ENCODE measurements around the gene SYT2.
"Not testable (repeated sequence)": the region's sequence is repeated elsewhere in the genome, so short reads cannot be mapped to it uniquely, and the experiment has no call there.

The SYT2 gene

DNA sequence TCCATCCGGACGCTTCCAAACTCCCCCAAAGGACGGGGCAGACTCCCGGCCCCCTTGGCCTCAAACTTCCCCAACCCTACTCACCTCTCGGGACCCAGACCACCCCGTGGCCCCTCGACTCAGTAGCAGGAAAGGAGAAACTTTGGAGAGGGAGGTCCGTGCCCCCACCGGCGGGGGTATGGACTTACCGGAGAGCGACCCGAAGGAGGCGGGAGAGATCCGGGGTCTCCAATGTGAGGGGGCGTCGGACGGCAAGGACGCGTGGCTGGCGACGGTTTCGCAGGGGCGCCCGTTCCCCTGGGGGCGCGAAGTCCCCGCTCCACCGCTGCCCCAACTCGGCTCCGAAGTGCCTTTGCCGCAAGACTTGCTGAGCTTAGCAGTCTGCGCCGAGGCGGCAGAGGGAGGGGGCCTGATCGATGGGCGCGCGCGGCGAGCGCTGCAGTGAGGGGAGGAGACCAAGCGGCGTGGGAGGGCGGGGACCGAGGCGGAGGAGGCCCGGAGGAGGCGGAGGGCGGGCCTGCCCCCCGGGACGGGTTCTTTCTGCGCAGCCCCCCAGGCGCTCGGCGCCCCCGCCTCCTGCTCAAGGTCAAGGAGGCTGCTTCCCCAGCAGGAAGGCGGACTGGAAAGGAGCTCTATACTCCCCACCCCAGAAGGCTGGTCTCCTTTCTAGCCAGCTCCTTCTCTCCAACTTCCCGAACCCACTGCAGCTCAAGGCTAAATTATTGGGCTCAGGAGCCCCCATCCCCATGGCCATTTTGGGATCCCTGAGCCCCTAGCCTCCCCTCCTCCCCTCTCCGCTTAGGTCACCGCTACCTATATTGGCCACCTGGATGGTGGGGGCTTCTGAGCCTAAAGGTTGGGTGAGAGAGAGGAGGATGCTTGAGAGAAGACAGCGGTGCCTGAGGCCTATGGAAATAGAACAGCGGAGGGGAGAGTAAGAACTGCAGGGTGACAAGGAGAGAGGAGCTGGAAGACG lies at the start of gene SYT2:
TSS of gene SYT2 (minus strand) at position 385 of the 976 bp plus-strand sequence. CDS start 104,682 bp downstream, outside the sequence.
- no peak for DNase-seq

DNA sequence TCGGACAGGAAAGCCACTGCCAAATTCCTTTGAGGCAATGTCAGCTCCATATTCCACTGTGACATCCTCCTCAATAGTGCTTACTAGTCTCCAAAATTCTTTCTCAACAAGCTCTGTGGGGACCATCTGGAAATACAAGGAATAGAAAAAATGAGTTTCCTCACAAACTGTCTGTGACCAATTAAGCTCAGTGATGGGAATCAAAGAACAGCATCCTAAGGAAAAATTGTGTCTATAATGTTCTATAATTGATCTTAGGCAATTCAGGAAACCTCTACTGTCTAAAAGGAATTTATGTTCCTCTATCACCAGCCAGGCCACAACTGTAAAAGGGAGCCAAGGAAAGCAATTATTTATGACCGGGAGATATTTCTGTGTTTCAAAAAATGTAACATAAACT lies 46.1 kb upstream of the SYT2 start:
- no peak for DNase-seq

DNA sequence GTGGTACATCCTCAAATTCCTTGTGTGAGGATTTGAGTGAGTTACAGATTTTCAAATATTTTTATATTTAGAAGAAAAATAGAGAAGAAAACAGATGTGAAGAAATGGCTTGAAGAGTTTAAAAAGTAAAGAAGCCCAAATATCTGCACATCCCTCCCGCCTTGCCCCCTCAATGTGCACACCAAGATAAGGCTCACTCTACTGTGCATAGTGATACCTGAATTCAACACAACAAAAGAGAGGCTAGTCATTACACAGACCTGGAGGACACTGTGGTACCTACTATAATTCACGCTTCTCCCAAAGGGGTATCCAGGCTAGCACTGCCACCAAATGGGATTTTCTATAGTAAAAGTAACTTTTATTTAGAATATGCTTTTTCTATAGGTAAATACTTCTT lies 44.0 kb upstream of the SYT2 start:
- DNase-seq, result no peak

DNA sequence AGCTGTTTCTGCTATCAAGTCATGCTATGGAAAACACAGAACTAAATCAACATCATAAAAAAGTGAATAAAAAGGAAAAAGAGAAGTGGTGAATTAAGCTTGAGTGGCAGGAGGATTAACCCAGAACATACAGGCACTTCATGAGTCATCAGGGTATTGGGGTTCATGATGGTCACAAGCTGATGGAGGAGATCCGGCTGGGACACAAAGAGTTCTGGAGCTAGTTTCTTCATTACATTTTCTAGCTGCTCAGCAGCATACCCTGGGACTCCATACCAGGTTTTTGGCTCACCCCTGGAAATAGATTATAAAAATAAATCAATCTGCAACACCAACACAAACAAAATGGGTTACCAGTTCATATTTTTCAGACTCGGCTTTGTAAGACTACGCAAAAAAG lies 42.5 kb upstream of the SYT2 start:
- DNase-seq, result no peak

DNA sequence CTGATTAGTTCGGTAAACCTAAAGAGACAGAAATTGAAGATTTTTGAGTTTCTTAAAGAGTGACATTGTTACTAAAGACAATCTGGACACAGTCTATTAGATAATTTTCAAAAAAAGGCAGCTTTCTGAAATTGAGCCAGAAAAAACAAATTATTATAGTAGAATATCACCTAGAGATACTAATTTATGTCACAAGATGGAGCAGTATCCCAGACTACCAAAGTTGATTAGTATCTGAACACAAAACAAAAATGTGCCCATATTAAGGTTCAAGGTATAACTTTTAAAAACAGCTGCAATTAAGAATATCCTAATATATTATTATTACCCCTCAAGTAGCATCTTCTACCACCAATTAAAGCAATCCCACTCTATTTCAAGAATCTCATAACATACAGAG lies 40.5 kb upstream of the SYT2 start:
- DNase-seq, result no peak

DNA sequence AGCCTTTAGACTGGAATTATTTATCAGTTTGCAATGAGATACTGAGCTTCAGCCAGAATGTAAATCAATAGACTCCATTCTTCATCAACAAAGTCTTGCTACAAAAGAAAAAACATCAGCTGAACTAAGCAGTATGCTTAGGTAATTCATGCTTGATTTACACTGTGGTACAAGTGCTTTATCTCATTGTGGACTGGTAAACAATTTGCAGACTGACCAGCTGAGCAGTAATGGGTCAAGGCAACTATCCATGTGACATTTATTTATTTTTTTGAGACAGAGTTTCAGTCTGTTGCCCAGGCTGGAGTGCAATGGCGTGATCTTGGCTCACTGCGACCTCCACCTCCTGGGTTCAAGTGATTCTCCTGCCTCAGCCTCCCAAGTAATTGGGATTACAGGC lies 39.8 kb upstream of the SYT2 start:
- DNase-seq, result no peak

DNA sequence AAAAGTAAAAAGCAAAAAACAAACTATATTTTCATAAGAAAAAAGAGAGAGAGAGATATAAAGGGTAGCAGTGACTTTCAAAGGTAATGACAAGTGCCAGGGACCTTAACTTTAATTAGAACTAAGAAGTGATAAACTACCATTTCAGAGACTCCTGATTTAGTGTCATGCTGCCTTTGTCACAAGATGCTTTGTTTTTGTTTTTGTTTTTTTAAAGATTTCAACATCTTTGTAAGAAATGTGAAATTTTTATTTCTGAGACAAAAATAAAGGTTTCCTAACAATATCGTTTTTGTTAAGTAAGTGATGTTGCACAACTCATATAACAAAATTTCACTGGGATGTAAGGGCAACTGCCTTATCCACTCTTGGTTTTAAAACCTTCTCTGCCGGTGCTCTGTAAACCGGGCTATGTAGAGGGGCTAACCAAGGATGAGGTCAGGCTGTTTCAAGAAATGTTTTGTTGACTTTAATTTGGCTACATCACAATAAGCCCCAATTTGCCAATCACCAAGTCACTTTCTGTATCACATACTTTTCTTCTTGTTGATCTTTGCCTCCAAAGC lies 35.2 kb upstream of the SYT2 start:
- no peak for DNase-seq

DNA sequence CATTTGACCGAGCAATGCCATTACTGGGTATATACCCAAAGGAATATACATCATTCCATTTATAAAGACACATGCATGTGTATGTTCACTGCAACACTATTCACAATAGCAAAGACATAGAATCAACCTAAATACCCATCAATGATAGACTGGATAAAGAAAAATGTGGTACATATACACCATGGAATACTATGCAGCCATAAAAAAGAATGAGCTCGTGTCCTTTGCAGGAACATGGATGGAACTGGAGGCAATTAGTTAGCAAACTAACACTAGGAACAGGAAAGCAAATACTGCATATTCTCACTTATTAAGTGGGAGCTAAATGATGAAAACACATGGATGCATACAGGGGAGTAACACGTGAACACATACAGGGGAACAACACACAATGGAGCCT lies 34.5 kb upstream of the SYT2 start:
- not testable (repeated sequence) for DNase-seq

DNA sequence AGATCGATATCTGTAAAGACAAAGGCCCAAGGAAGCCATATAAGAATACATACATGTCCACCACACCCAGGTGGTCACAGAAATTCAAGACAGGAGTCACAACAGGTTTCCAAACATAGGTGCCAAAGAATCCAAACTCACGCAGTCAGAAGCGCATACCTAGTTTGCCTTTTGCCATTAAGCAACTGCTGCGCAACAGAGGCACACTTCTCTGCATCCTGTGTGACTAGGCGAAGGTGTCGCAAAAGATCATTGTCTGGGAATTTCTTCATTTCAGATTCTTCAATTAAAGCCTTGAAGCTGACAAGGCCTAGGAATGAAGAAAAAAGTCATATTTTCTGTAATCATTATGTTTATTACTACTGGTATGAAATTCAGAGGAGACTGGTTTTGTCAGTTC lies 32.2 kb upstream of the SYT2 start:
- DNase-seq, result no peak

DNA sequence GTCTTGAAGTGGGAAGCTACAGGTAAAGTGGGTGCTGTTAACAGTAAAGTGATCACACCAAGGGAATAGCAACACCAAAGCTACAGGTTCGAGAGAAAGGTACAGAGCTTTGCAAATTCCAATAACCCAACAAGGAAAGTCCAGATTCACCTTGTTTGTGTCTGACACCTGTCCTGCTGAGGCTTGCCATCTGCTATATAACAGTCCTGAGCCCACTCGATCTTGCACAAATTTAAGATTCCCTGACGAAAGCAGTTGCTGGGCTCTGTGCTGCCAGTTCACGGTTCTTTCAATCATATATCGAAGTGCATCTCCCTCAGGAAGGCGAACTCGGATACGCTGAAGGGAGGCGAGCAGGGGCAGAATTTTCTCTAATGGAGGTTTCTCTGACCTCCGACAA lies 23.0 kb upstream of the SYT2 start:
- DNase-seq, result no peak

DNA sequence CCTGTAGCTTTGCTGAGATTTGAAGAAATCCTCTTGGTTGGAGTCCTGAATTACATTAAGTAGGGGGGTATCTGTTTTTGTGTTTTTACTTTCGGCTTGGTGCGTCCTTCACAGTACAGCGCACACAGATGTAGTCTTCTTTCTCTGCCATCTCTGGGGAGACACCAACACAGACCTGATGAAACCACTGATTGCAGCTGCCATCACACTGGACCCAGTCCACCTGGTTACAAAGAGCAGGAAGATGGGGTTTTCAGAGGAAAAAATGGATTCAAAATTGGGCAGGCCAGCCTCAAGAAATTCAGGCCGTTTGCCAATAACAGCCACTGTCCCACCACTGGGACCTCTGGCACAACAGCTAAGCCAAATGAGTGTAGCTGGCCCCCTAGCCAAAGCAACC lies 18.7 kb upstream of the SYT2 start:
- no peak for DNase-seq

DNA sequence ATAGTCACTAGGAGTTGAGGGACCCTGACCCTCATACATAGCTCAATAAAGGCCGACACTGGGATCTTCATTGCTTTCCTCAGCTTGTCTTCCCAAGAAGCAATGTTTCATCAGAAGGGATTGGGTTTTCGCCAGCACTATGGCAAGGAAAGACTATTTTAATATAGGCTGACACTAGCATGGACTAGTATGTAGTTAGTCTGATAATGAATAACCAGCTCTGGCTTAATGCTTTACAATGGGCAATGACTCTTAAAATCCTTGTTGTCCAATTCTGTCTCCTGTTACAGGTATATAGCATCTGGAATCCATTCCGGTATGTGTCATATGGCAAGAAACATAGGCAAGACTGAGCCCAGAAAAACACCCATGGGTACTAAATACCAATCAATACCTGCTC lies 15.3 kb upstream of the SYT2 start:
- DNase-seq, result no peak

DNA sequence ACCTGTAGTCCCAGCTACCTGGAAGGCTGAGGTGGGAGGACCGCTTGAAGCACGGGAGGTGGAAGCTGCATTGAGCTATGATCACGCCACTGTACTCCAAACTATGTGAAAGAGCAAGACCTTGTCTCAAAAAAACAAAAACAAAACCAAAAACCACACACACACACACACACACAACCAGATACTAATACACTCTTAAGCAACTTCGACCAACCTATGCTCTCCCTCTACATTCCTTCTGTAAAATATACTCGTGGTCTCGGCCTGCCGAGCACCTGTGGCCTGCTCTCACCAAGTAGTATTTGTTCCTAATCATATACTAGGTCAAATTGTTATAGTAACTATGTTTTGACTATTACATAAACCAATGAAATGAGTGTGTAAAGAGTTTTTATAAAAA lies 13.5 kb upstream of the SYT2 start:
- no peak for DNase-seq

DNA sequence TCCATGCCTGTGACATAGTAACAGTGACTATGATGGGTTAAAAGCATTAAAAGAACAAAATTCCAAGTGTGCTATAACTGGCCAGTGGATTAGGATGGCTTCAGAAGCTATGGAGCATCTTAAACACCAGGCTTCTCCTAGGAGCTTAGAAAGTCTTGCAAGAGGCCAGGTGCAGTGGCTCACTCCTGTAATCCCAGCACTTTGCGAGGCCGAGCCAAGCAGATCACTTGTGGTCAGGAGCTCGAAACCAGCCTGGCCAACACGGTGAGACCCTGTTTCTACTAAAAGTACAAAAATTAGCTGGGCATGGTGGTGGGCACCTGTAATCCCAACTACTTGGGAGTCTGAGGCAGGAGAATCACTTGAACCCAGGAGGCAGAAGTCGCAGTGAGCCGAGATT lies 12.8 kb upstream of the SYT2 start:
- not testable (repeated sequence) for DNase-seq

DNA sequence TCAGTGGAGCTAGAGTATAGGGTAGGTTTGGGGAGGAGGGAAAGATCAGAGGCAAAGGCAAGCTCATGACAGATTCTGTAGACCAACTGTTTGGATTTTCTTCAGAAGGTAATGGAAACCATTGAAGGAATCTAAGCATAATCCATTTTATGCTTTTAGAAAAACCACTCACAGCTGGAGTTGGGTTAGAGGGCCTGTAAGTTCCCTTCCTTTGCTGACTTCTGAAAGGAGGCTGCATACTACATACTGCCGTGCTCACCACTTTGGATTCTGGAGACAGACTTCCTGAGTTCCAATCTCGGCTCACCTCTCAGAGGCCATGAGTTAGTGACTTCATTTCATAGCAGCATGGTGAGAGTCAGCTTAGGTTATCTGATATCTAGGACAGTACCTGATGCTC lies 6.4 kb upstream of the SYT2 start:
- no peak for DNase-seq

DNA sequence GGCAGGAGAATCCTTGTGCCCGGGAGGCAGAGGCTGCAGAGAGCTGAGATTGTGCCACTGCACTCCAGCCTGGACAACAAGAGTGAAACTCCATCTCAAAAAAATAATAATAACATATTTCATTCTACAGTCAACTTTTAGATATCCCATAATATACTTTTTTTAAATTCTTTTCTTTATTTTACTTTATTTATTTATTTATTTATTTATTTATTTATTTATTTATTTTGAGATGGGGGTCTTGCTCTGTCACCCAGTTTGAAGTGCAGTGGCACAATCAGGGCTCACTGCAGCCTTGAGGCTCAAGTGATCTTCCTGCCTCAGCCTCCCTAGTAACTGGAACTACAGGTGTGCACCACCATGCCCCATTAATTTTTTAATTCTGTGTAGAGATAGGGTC lies 3.9 kb upstream of the SYT2 start:
- DNase-seq, result not testable (repeated sequence)

DNA sequence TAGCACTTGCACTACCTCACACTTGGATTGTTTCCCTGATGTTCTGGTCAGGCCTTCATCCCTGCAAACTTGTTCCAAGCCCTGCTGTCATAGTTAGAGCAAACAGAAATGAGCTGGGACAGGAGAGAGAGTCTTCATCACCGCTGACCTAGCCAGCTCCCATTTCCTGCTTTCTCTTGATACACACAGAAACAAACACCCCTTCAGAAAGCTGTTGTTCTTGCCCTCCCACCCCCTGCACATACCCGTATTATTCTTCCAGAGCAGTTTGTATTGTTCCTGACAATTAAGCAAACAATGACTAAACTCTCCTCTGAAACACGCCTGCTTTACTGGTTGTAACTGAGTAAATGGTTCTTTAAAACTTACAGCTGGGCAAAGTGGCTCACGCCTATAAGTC lies 2.9 kb upstream of the SYT2 start:
- no peak for DNase-seq

DNA sequence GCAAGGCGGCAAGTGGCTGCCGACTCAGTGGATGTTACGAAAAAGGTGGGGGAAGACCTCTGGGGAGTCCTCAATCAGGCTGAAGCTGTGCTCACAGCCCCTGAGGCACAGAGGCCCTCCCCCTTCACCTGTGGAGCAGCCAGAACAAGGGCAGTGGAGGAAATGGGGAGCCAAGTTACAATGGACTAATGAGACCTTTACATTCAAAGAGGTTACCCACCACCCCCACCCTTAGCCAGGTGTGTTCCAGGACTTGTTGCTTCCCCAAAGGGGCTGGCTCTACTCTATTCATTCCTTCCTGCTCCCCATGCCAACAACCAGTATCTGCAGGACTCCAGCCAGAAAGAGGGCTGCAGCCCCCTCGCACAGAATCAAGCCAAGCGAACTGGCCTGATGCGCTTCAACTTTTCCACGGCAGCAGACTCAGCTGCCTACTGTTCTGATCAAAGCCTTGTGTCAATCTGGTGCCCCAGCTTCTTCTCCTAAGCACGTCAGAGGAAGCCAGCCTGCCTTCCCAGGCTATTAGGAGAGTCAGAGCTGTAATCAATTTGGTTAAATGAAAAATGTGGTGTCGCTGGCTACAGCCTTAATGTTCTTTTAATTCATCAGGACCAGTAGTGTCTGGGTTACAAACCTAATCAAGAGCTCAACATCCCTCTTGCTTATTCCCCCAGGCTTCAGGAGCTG lies 1.8 kb upstream of the SYT2 start:
- no peak for DNase-seq

DNA sequence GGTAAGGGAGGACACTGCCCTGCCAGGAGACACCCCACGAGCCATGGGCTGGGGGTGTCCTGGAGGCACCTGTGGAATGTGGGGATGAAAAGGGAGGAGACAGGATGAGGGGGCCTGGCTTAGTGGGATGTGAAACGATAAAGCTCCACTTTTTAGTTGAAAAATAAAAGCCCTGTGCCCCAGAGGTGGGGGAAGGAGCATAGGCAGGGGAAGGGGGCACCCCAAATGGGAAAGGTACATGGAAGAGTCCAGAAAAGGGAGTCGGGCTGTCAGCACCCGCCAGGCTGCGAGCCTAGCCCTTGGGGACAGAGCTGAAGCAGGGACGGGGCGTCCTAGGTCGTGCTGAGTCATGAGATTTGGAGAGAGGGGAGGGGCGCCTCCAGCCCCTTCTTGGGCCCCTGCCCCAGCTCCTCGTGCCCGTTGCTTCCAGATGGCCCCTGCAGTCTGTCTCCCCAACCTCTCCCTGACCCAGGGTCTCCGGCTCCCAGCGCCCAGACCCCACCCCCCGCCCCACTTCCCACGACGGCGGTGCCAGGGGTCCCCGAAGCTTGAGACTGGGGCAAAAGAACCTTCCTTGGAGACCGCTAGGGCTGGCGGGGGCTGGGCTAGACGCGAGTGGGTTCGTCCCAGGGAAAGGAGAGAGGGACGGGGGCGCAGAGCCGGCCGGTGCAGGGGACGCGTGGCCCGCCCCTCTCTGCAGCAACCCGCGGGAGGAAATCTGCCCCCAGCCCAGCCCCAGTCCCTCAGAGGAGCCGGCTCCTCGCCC lies 795 bp downstream of the SYT2 start:
- DNase-seq, result no peak

DNA sequence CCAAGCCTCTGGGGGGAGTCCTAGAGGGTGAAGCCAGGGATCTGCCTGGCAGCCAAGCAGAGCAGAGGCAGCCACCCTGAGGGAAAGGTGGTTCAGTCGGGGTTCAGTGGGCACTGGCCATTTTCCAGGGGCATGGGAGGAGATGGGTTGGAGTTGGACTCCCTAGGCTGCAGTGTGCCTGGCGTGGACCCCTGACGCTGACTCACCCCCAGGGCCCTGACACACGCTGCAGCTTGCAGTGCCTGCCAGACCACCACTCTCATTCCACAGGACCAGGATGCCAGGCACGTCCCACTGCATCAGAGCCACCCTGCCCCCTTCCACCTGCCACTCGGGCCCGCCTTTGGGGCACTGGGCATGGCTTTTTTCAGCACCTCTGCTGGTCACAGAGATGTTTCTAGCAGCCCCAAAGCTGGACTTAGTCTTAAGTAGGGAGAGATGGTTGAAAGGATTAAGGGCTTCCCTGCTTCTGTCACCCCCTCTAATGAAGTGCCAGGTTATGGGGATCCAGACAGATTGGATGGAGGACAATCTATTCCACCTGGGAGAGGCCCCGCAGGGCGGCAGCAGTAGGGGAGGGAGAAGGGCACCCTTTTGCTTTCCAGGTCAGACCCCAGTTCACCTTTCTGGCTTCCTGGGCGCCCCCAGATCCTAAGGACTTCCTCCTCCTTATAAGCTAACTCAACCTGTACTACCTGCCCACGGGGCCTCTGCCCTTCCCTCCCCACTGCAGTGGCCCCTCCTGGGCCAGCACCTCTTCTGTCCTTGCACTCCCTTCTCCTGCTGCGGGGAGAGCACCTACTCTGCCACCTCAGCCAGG lies 1.6 kb downstream of the SYT2 start:
- DNase-seq, result no peak

DNA sequence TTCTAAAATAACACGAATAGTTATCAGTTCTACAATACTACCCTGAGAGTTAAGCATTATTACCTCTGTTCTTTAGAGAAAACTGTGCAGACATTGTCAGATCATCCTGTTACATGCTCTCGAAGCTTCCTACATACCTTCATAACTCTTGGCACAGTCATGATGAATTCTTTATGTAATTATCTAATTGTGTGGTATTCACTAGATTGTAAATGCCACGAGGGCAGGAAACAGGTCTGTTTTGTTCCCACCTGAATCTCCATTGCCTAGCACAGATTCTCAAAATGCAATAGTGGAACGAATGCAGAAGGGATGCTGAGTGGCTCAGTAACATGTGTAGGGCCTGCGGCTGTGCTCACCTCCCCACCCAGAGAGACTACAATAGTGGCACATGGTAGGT lies 3.4 kb downstream of the SYT2 start:
- DNase-seq, result no peak

DNA sequence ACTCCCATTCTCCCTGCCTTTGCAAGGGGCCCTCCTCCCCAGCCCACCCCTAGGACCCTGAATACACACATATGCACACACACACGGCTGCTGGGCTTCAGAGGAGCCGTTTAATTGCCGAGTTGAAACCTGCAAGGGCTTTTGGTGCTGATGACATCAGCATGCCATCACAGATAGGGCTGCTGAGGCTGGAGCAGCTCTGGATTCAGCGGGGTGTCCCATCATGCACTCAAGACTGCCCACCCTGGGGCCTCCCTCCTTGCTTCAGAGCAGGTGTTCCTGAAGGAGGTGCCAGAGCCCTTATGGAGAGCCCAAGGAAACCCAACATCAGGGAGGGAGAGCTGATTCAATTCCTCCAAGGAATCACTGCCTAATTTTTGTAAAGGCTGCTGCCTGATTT lies 5.7 kb downstream of the SYT2 start:
- DNase-seq, result no peak

All from NCI-H226 (cell line).